HL-60 (cell line): Measurements from ENCODE around the gene RHOJ.

ENCODE experiments used
- DNase-seq, 2 experiments: peaks; one replicate each; pipeline ENCODE4 v3.0.0-alpha.2; 2010 to 2020; ENCODE audit warnings: low read depth in 1 of 2, low spot score in 1 of 2
- H3K27ac ChIP-seq: fragments of 250-450 bp; sonication (Bioruptor Pico); replicated peaks from 2 replicates; pipeline ENCODE4 v1.5.1; 2020; ENCODE audit warnings: mild to moderate bottlenecking, moderate library complexity
- H3K27me3 ChIP-seq: fragments of 250-450 bp; sonication (Bioruptor Pico); 2 replicates; pipeline ENCODE4 v1.5.1; 2021; ENCODE audit warnings: mild to moderate bottlenecking, moderate library complexity; ENCODE audit not compliant: insufficient read depth, poor library complexity, severe bottlenecking
- H3K4me3 ChIP-seq: replicated peaks from 2 replicates; pipeline ENCODE4 v1.5.1; 2011; ENCODE audit warnings: mild to moderate bottlenecking, control low read depth, low read length; ENCODE audit not compliant: insufficient read depth
- GABPA ChIP-seq: IDR thresholded peaks from 2 replicates; pipeline ENCODE4 v1.6.1; 2012; ENCODE audit warnings: low read depth
- POLR2AphosphoS5 ChIP-seq: IDR thresholded peaks from 2 replicates; pipeline ENCODE4 v1.6.1; 2012; ENCODE audit warnings: low read depth
- SPI1 ChIP-seq: IDR thresholded peaks from 2 replicates; pipeline ENCODE4 v1.6.1; 2012; ENCODE audit warnings: low read depth, mild to moderate bottlenecking, borderline replicate concordance
- TF ChIP-seq, protein P1 (sequence below): IDR thresholded peaks from one replicate; pipeline ENCODE4 v1.5.1; 2011; ENCODE audit warnings: low read length, control low read depth, inconsistent platforms; ENCODE audit not compliant: insufficient read depth
- TF ChIP-seq, protein P2 (sequence below): IDR thresholded peaks from 2 replicates; pipeline ENCODE4 v1.6.1; 2012; ENCODE audit warnings: low read depth; ENCODE audit not compliant: insufficient replicate concordance

The RHOJ gene

DNA sequence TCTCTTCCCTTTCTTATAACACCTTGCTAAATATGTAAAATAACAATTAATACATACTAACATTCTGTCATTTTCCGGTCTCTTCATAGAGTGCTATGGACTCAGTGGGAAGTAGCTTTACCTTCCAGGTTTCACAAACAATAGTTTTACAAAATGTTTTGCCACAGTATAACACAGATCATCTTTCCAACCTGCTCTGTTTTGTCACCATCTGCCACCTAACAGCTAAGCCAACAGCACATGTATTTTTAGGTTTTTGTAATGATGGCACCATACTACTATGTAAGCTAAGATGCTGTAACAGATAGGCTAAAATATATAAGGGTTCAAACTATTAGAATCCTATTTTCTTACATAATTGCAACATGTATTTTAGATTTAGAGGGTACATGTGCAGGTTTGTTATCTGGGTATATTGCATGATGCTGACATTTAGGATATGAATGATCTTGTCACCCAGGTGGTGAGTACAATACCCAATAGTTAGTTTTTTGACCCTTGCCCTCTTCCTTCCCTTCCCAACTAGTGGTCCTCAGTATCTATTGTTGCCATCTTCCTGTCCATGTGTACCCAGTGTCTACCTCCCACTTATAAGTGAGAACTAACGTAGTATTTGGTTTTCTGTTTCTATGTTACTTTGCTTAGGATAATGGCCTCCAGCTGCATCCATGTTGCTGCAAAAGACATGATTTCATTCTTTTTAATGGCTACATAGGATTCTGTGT, 8.7 kb downstream of the RHOJ start:
- no peak for DNase-seq
- Histone ChIP-seq H3K27ac (no peak overlapping the region), H3K4me3 (no peak overlapping the region), H3K27me3 (no peaks in the 10 kb centered on the region)
- TF ChIP-seq, protein P1, sequence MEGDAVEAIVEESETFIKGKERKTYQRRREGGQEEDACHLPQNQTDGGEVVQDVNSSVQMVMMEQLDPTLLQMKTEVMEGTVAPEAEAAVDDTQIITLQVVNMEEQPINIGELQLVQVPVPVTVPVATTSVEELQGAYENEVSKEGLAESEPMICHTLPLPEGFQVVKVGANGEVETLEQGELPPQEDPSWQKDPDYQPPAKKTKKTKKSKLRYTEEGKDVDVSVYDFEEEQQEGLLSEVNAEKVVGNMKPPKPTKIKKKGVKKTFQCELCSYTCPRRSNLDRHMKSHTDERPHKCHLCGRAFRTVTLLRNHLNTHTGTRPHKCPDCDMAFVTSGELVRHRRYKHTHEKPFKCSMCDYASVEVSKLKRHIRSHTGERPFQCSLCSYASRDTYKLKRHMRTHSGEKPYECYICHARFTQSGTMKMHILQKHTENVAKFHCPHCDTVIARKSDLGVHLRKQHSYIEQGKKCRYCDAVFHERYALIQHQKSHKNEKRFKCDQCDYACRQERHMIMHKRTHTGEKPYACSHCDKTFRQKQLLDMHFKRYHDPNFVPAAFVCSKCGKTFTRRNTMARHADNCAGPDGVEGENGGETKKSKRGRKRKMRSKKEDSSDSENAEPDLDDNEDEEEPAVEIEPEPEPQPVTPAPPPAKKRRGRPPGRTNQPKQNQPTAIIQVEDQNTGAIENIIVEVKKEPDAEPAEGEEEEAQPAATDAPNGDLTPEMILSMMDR, result no peak
- no peak for TF ChIP-seq GABPA
- no peak for TF ChIP-seq SPI1
- no peak for TF ChIP-seq POLR2AphosphoS5
- TF ChIP-seq, protein P2, sequence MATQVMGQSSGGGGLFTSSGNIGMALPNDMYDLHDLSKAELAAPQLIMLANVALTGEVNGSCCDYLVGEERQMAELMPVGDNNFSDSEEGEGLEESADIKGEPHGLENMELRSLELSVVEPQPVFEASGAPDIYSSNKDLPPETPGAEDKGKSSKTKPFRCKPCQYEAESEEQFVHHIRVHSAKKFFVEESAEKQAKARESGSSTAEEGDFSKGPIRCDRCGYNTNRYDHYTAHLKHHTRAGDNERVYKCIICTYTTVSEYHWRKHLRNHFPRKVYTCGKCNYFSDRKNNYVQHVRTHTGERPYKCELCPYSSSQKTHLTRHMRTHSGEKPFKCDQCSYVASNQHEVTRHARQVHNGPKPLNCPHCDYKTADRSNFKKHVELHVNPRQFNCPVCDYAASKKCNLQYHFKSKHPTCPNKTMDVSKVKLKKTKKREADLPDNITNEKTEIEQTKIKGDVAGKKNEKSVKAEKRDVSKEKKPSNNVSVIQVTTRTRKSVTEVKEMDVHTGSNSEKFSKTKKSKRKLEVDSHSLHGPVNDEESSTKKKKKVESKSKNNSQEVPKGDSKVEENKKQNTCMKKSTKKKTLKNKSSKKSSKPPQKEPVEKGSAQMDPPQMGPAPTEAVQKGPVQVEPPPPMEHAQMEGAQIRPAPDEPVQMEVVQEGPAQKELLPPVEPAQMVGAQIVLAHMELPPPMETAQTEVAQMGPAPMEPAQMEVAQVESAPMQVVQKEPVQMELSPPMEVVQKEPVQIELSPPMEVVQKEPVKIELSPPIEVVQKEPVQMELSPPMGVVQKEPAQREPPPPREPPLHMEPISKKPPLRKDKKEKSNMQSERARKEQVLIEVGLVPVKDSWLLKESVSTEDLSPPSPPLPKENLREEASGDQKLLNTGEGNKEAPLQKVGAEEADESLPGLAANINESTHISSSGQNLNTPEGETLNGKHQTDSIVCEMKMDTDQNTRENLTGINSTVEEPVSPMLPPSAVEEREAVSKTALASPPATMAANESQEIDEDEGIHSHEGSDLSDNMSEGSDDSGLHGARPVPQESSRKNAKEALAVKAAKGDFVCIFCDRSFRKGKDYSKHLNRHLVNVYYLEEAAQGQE, result no peak

DNA sequence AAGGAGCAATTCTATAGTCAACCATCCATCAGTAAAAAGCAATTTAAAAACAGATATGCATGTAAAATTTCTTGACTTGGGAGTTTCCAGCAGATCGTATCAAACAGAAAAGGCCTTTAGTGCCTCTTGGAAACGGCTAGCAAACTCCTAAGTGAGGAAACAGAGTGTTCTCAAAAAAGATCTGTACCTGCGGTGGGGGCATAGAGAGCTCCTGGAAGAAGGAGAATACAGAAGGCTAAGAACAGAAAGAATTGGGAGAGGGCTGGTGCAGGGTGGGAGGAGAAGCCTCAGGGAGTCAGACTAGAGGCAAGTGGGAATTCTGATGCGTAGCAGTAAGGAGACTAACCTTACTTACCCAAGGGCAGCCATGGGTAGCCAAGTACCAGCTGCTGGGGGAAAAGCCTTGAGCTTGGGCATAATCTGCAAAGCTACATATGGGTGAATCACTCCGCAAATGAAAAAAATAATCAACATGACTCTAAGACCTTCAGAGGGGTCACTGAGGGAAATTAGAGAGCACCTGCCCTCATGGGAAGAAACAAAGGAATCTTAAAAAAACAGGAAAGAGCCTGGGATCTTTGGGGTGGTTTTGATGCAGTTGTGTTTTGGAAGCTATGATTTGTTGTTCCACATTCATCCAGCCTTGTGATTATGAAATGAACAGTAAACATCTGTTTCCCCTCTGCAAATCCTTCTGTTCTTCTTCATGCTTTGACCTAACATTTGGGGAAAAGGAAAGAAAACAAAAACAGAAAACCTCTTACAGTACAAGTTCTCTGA, 10.4 kb downstream of the RHOJ start:
- no peak for TF ChIP-seq SPI1
- no peak for TF ChIP-seq POLR2AphosphoS5
- TF ChIP-seq, protein P1, result no peak
- no peak for TF ChIP-seq GABPA
- TF ChIP-seq, protein P2, result no peak
- DNase-seq, result no peak
- no peaks in the 10 kb centered on the region for H3K27me3 ChIP-seq

DNA sequence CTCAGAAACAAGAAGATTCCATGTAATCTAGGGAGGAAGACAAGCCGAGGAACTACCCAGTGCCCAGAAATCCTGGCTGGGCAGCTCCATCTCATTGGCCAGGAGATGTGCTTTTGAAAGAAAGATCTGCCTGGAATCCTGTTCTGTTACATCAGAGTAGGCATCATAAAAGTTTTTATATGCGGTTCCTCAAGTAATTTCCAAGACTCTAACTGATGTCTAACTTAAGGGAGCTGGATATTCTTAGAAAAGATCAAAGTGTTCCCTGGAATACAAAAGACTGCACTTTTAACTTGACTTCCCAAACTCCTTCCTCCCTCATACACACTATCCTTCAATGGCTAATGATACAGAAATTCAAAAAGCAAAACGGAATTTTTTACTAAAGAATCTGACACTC, 16.3 kb downstream of the RHOJ start:
- Histone ChIP-seq H3K4me3 (no peak overlapping the region), H3K27me3 (peaks cover 2% of the 10 kb centered on the region), H3K27ac (no peak overlapping the region)
- no peak for DNase-seq
- TF ChIP-seq, protein P1, result no peak
- no peak for TF ChIP-seq SPI1
- TF ChIP-seq GABPA, result no peak

More for the DNA sequence above, 10.4 kb downstream of the RHOJ start:
- no peak overlapping the region for H3K27ac ChIP-seq
- H3K4me3 ChIP-seq, result no peak overlapping the region
